Right cardiac atrium (tissue), 5 donors: ENCODE results near the gene MARCHF4. TPM values are rescaled to one million over a fixed set of nuclear protein-coding genes. Genes with fewer than 3 reads are reported as not detected.

Experiments used
- ATAC-seq, 2 donors: fragments of 200-7000 bp; cut with Tn5 transposase; one replicate each; pipeline versions ENCODE4 v1.8.0 to v1.9.1; 2020; ENCODE audit warnings: moderate library complexity in 2 of 2, mild to moderate bottlenecking in 1 of 2
- DNase-seq, 3 donors: peaks; one replicate each; pipeline ENCODE4 v3.0.0-alpha.2; 2020
- H3K27ac ChIP-seq: one replicate; pipeline ENCODE4 v1.5.1; 2013; ENCODE audit warnings: mild to moderate bottlenecking, low read length, control low read depth, moderate library complexity
- H3K27me3 ChIP-seq: one replicate; pipeline ENCODE4 v1.6.1; 2013; ENCODE audit not compliant: control insufficient read depth, insufficient read depth
- H3K4me1 ChIP-seq: one replicate; pipeline ENCODE4 v1.6.1; 2013; ENCODE audit warnings: low read length; ENCODE audit not compliant: control insufficient read depth, insufficient read depth
- H3K4me3 ChIP-seq: one replicate; pipeline ENCODE4 v1.5.1; 2013; ENCODE audit warnings: low read length, control low read depth
- H3K9me3 ChIP-seq: one replicate; pipeline ENCODE4 v1.6.1; 2013; ENCODE audit warnings: low read length; ENCODE audit not compliant: control insufficient read depth
- WGBS: extraction: QIAGEN DNeasy Blood & Tissue Kit; methylation state at CpG from one replicate; pipeline ENCODE4 v1.1.7; 2013; 5-methylcytosine and 5-hydroxymethylcytosine counted together
- intact Hi-C, 4 donors: fragments of 100-400 bp; cut with DNase I; formaldehyde crosslinking; loops; one replicate each; pipeline versions ENCODE4 v1.11.0 to v1.14.0; 2022 to 2023
- polyA plus RNA-seq: library from polyadenylated mRNA; stranded (reverse); fragments of 200-250 nt; gene quantifications from one replicate; pipeline ENCODE4 v1.2.3, GENCODE V29; 2013
- total RNA-seq, 4 donors: library from RNA; stranded (reverse); fragmentation: NEBNext Ultra II Directional; extraction: Animal tissue kit (Norgen Biotek cat#: 25700); gene quantifications; one replicate each; pipeline ENCODE4 v1.2.1, GENCODE V29; 2021
- donor health status: healthy with polysubstance abuse.
- donor health status: DM: no; HTN: yes; CAD: no.
- donor health status: DM: no; HTN: no; CAD: no.
- donor health status: DM: no; HTN: yes; CAD: no; lungs with severe emphysema.
- donor health status: DM: yes; HTN: yes; CAD: no.

MARCHF4 gene
- total and polyA plus RNA-seq, 5 donors: 0.14 TPM; not detected in 4

- no peak overlapping the region for H3K4me3 ChIP-seq
- H3K4me1 ChIP-seq: peaks cover 2% of the 10 kb centered on the region
- intact Hi-C loops: no loop called here
- H3K27me3 ChIP-seq: no peaks in the 10 kb centered on the region
- WGBS: 64% methylated on average over 11 of the region's 11 CpGs
- no peaks in the 10 kb centered on the region for H3K9me3 ChIP-seq
- no peak overlapping the region for H3K27ac ChIP-seq
- no peak for DNase-seq
- no peak for ATAC-seq
Observed at GRCh38 chr2:216408426-216409290, 36.4 kb upstream of the MARCHF4 start.

GRCh38 chr2:216406826-216407225 lies 34.5 kb upstream of the MARCHF4 start:
- ATAC-seq (no peak), DNase-seq (no peak)
- 65% methylated on average over 3 of the region's 3 CpGs for WGBS
- H3K27ac ChIP-seq: no peak overlapping the region
- H3K4me3 ChIP-seq: no peak overlapping the region
- intact Hi-C loops: no loop called here
- H3K27me3 ChIP-seq: no peaks in the 10 kb centered on the region
- H3K4me1 ChIP-seq: no peaks in the 10 kb centered on the region
- no peaks in the 10 kb centered on the region for H3K9me3 ChIP-seq

GRCh38 chr2:216405588-216405987 lies 33.3 kb upstream of the MARCHF4 start:
- Histone ChIP-seq H3K4me1 (no peaks in the 10 kb centered on the region), H3K27ac (no peak overlapping the region), H3K27me3 (no peaks in the 10 kb centered on the region), H3K9me3 (no peaks in the 10 kb centered on the region), H3K4me3 (no peak overlapping the region)
- no peak for DNase-seq
- 75% methylated on average over 7 of the region's 7 CpGs for WGBS
- no peak for ATAC-seq
- intact Hi-C loops: no loop called here

- no peak overlapping the region for H3K27ac ChIP-seq
- no peaks in the 10 kb centered on the region for H3K4me1 ChIP-seq
- intact Hi-C loops: no loop called here
- no peaks in the 10 kb centered on the region for H3K9me3 ChIP-seq
- ATAC-seq: peak in 1 of 2 donors; percentile 68
- DNase-seq: peak in 2 of 3 donors; percentile 22 to 51
- H3K27me3 ChIP-seq: no peaks in the 10 kb centered on the region
- WGBS: 64% methylated on average over 5 of the region's 5 CpGs
- no peak overlapping the region for H3K4me3 ChIP-seq
Observed at GRCh38 chr2:216404010-216404618, 31.8 kb upstream of the MARCHF4 start.

- no peaks in the 10 kb centered on the region for H3K9me3 ChIP-seq
- WGBS: 60% methylated on average over 6 of the region's 6 CpGs
- H3K4me1 ChIP-seq: no peaks in the 10 kb centered on the region
- ATAC-seq: no peak
- no peaks in the 10 kb centered on the region for H3K27me3 ChIP-seq
- no peak overlapping the region for H3K4me3 ChIP-seq
- H3K27ac ChIP-seq: no peak overlapping the region
- intact Hi-C loops: no loop called here
- DNase-seq: no peak
Observed at GRCh38 chr2:216402751-216403150, 30.5 kb upstream of the MARCHF4 start.

- 65% methylated on average over 1 of the region's 1 CpG for WGBS
- Histone ChIP-seq H3K4me3 (no peak overlapping the region), H3K9me3 (no peaks in the 10 kb centered on the region), H3K27ac (no peak overlapping the region), H3K4me1 (no peaks in the 10 kb centered on the region), H3K27me3 (no peaks in the 10 kb centered on the region)
- DNase-seq: no peak
- no peak for ATAC-seq
- intact Hi-C loops: no loop called here
Observed at GRCh38 chr2:216399621-216400020, 27.3 kb upstream of the MARCHF4 start.

- H3K27me3 ChIP-seq: no peaks in the 10 kb centered on the region
- intact Hi-C loops: no loop called here
- no peak for DNase-seq
- 81% methylated on average over 6 of the region's 6 CpGs for WGBS
- ATAC-seq: no peak
- H3K27ac ChIP-seq: no peak overlapping the region
- no peak overlapping the region for H3K4me3 ChIP-seq
- H3K4me1 ChIP-seq: no peaks in the 10 kb centered on the region
- H3K9me3 ChIP-seq: no peaks in the 10 kb centered on the region
Observed at GRCh38 chr2:216394881-216395280, 22.6 kb upstream of the MARCHF4 start.

- no peaks in the 10 kb centered on the region for H3K4me1 ChIP-seq
- no peaks in the 10 kb centered on the region for H3K9me3 ChIP-seq
- ATAC-seq (no peak), DNase-seq (no peak)
- intact Hi-C loops: no loop called here
- H3K4me3 ChIP-seq: no peak overlapping the region
- WGBS: 71% methylated on average over 12 of the region's 12 CpGs
- no peaks in the 10 kb centered on the region for H3K27me3 ChIP-seq
- H3K27ac ChIP-seq: no peak overlapping the region
Observed at GRCh38 chr2:216392945-216393840, 20.9 kb upstream of the MARCHF4 start.

GRCh38 chr2:216392018-216392562 lies 19.8 kb upstream of the MARCHF4 start:
- H3K9me3 ChIP-seq: no peaks in the 10 kb centered on the region
- H3K4me3 ChIP-seq: no peak overlapping the region
- WGBS: 75% methylated on average over 6 of the region's 6 CpGs
- intact Hi-C loops: no loop called here
- DNase-seq (no peak), ATAC-seq (no peak)
- no peaks in the 10 kb centered on the region for H3K4me1 ChIP-seq
- no peak overlapping the region for H3K27ac ChIP-seq
- no peaks in the 10 kb centered on the region for H3K27me3 ChIP-seq

- intact Hi-C loops: no loop called here
- H3K27me3 ChIP-seq: no peaks in the 10 kb centered on the region
- H3K9me3 ChIP-seq: no peaks in the 10 kb centered on the region
- no peak overlapping the region for H3K27ac ChIP-seq
- ATAC-seq: no peak
- H3K4me3 ChIP-seq: no peak overlapping the region
- no peaks in the 10 kb centered on the region for H3K4me1 ChIP-seq
- DNase-seq: no peak
- WGBS: 88% methylated on average over 6 of the region's 6 CpGs
Observed at GRCh38 chr2:216391401-216391800, 19.1 kb upstream of the MARCHF4 start.
